Umbilical cord (tissue), 2 donors: ENCODE measurements around the gene TNF. TPM values are rescaled to one million over a fixed set of nuclear protein-coding genes. Genes with fewer than 3 reads are reported as not detected.

Experiments used
- DNase-seq: peaks from one replicate; pipeline ENCODE4 v3.0.0-alpha.2; 2015; ENCODE audit warnings: low spot score
- total RNA-seq: library from RNA; depleted of rRNA; stranded (reverse); fragments of >200 nt; gene quantifications from one replicate; pipeline ENCODE4 v1.2.3, GENCODE V29; 2014; ENCODE audit warnings: low replicate concordance; ENCODE audit not compliant: insufficient read depth

The TNF gene
- total RNA-seq, 1 donor from 2014 or later = 1.4 TPM

GRCh38 chr6:31626952-31627351 is 51.6 kb downstream of the TNF start:
- DNase-seq = no peak

- no peak for DNase-seq
Observed at GRCh38 chr6:31627690-31628287, 52.4 kb downstream of the TNF start.

Other genes with a start within 250 kb of the TNF start
- 113 TPM for gene HLA-B, start 218.4 kb upstream of the TNF start, total RNA-seq
- 6.0 TPM for gene MICA, start 172.0 kb upstream of the TNF start, total RNA-seq
- gene MICB, start 77.4 kb upstream of the TNF start, total RNA-seq = 0.24 TPM
- not detected for gene MCCD1, start 46.6 kb upstream of the TNF start, total RNA-seq
- 185 TPM for gene DDX39B, start 33.6 kb upstream of the TNF start, total RNA-seq
- 3.6 TPM for gene ATP6V1G2, start 29.0 kb upstream of the TNF start, total RNA-seq
- 28.6 TPM for gene NFKBIL1, start 28.0 kb upstream of the TNF start, total RNA-seq
- not detected for gene LTA, start 3.3 kb upstream of the TNF start, total RNA-seq
- gene LTB, start 6.9 kb downstream of the TNF start, total RNA-seq = 0.96 TPM
- not detected for gene LST1, start 10.7 kb downstream of the TNF start, total RNA-seq
- gene NCR3, start 17.4 kb downstream of the TNF start, total RNA-seq = not detected
- 63.6 TPM for gene AIF1, start 39.7 kb downstream of the TNF start, total RNA-seq
- gene PRRC2A, start 45.1 kb downstream of the TNF start, total RNA-seq = 21.4 TPM
- 58.7 TPM for gene BAG6, start 77.1 kb downstream of the TNF start, total RNA-seq
- gene APOM, start 80.3 kb downstream of the TNF start, total RNA-seq = not detected
- gene C6orf47, start 85.2 kb downstream of the TNF start, total RNA-seq = 24.1 TPM
- 9.6 TPM for gene GPANK1, start 89.4 kb downstream of the TNF start, total RNA-seq
- 36.6 TPM for gene CSNK2B, start 90.5 kb downstream of the TNF start, total RNA-seq
- 1.2 TPM for gene LY6G5B, start 94.4 kb downstream of the TNF start, total RNA-seq
- gene LY6G5C, start 105.5 kb downstream of the TNF start, total RNA-seq = 0.48 TPM
- 33.7 TPM for gene ABHD16A, start 127.8 kb downstream of the TNF start, total RNA-seq
- not detected for gene LY6G6F, start 131.3 kb downstream of the TNF start, total RNA-seq
- gene LY6G6D, start 139.8 kb downstream of the TNF start, total RNA-seq = not detected
- 3.1 TPM for gene LY6G6C, start 146.2 kb downstream of the TNF start, total RNA-seq
- gene MPIG6B, start 147.8 kb downstream of the TNF start, total RNA-seq = 3.1 TPM
- 87.4 TPM for gene DDAH2, start 153.7 kb downstream of the TNF start, total RNA-seq
- gene CLIC1, start 161.0 kb downstream of the TNF start, total RNA-seq = 203 TPM
- gene MSH5, start 164.4 kb downstream of the TNF start, total RNA-seq = 8.2 TPM
- not detected for gene SAPCD1, start 187.1 kb downstream of the TNF start, total RNA-seq
- gene VWA7, start 201.8 kb downstream of the TNF start, total RNA-seq = not detected
- 18.8 TPM for gene VARS1, start 220.2 kb downstream of the TNF start, total RNA-seq
- 28.9 TPM for gene LSM2, start 231.4 kb downstream of the TNF start, total RNA-seq
- gene HSPA1L, start 239.7 kb downstream of the TNF start, total RNA-seq = 1.4 TPM
- gene HSPA1A, start 240.0 kb downstream of the TNF start, total RNA-seq = 84.7 TPM